Mesenchymal stem cell (in vitro differentiated cells and primary cell): Measurements from ENCODE around the gene TCTA.

Experiments
- DNase-seq: peaks from one replicate; pipeline ENCODE4 v3.0.0-alpha.2; 2013
- H2AFZ ChIP-seq: one replicate; pipeline ENCODE4 v1.6.1; 2013; ENCODE audit warnings: low read depth, mild to moderate bottlenecking, control low read depth, inconsistent platforms, low read length, moderate library complexity
- H2AK5ac ChIP-seq: 2 replicates; pipeline ENCODE4 v1.6.1; 2013; ENCODE audit warnings: low read length, moderate library complexity, mild to moderate bottlenecking, inconsistent platforms; ENCODE audit not compliant: severe bottlenecking
- H2BK120ac ChIP-seq: one replicate; pipeline ENCODE4 v1.6.1; 2013; ENCODE audit warnings: low read depth, mild to moderate bottlenecking, inconsistent platforms, low read length, moderate library complexity
- H2BK12ac ChIP-seq, 2 experiments: one replicate each; pipeline ENCODE4 v1.6.1; 2013; ENCODE audit warnings: inconsistent platforms in 2 of 2, low read length in 2 of 2, mild to moderate bottlenecking in 2 of 2, moderate library complexity in 2 of 2, control low read depth in 1 of 2
- H2BK15ac ChIP-seq: one replicate; pipeline ENCODE4 v1.6.1; 2013; ENCODE audit warnings: mild to moderate bottlenecking, low read depth, inconsistent platforms; ENCODE audit not compliant: poor library complexity, severe bottlenecking
- H2BK5ac ChIP-seq: 2 replicates; pipeline ENCODE4 v1.6.1; 2013; ENCODE audit warnings: low read depth, mild to moderate bottlenecking, low read length, control low read depth, inconsistent platforms; ENCODE audit not compliant: poor library complexity, severe bottlenecking
- H3K14ac ChIP-seq, 2 experiments: one replicate each; pipeline ENCODE4 v1.6.1; 2013; ENCODE audit warnings: inconsistent platforms in 2 of 2, low read length in 2 of 2, control low read depth in 1 of 2, mild to moderate bottlenecking in 1 of 2, moderate library complexity in 1 of 2
- H3K18ac ChIP-seq, 2 experiments: one replicate each; pipeline ENCODE4 v1.6.1; 2013; ENCODE audit warnings: inconsistent platforms in 2 of 2, low read length in 2 of 2, control low read depth in 1 of 2, low read depth in 1 of 2, mild to moderate bottlenecking in 1 of 2
- H3K23ac ChIP-seq, 2 experiments: one replicate each; pipeline ENCODE4 v1.6.1; 2013; ENCODE audit warnings: inconsistent platforms in 2 of 2, low read length in 2 of 2, mild to moderate bottlenecking in 2 of 2, moderate library complexity in 2 of 2, control low read depth in 1 of 2
- H3K27ac ChIP-seq: 2 replicates; pipeline ENCODE4 v1.5.1; 2013; ENCODE audit warnings: mild to moderate bottlenecking, moderate library complexity, low read length, control low read depth, inconsistent platforms; ENCODE audit not compliant: poor library complexity, severe bottlenecking
- H3K27me3 ChIP-seq, 2 experiments: 2 replicates each; pipeline versions ENCODE4 v1.6.1 to v1.7.0; 2013; ENCODE audit warnings: low read length in 2 of 2, mild to moderate bottlenecking in 2 of 2, moderate library complexity in 2 of 2, control low read depth in 1 of 2, inconsistent platforms in 1 of 2; ENCODE audit not compliant: control insufficient read depth in 1 of 2, insufficient read depth in 1 of 2
- H3K36me3 ChIP-seq, 2 experiments: 2 replicates each; pipeline versions ENCODE4 v1.6.1 to v1.7.0; 2013; ENCODE audit warnings: low read length in 2 of 2, control low read depth in 1 of 2, inconsistent platforms in 1 of 2, low read depth in 1 of 2, mild to moderate bottlenecking in 1 of 2; ENCODE audit not compliant: insufficient read depth in 2 of 2, control insufficient read depth in 1 of 2
- H3K4ac ChIP-seq, 2 experiments: one replicate each; pipeline ENCODE4 v1.6.1; 2013; ENCODE audit warnings: inconsistent platforms in 2 of 2, low read length in 2 of 2, mild to moderate bottlenecking in 2 of 2, moderate library complexity in 2 of 2, control low read depth in 1 of 2, low read depth in 1 of 2
- H3K4me1 ChIP-seq: 2 replicates; pipeline ENCODE4 v1.6.1; 2013; ENCODE audit warnings: low read depth, low read length, control low read depth; ENCODE audit not compliant: control insufficient read depth, insufficient read depth
- H3K4me2 ChIP-seq: 2 replicates; pipeline ENCODE4 v1.6.1; 2013; ENCODE audit warnings: low read length, mild to moderate bottlenecking, inconsistent platforms; ENCODE audit not compliant: poor library complexity, severe bottlenecking
- H3K4me3 ChIP-seq, 2 experiments: 2 replicates each; pipeline versions ENCODE4 v1.5.1 to v1.7.0; 2013; ENCODE audit warnings: low read length in 2 of 2, mild to moderate bottlenecking in 2 of 2, control low read depth in 1 of 2, low read depth in 1 of 2; ENCODE audit not compliant: insufficient read depth in 1 of 2
- H3K79me1 ChIP-seq: replicated peaks from 2 replicates; pipeline ENCODE4 v1.6.1; 2013; ENCODE audit warnings: mild to moderate bottlenecking, control low read depth, low read length, inconsistent platforms; ENCODE audit not compliant: poor library complexity, severe bottlenecking
- H3K9ac ChIP-seq: 2 replicates; pipeline ENCODE4 v1.7.0; 2013; ENCODE audit warnings: mild to moderate bottlenecking, low read length, moderate library complexity
- H3K9me3 ChIP-seq: 2 replicates; pipeline ENCODE4 v1.7.0; 2013; ENCODE audit warnings: mild to moderate bottlenecking, low read length; ENCODE audit not compliant: control insufficient read depth
- H4K8ac ChIP-seq: one replicate; pipeline ENCODE4 v1.6.1; 2013; ENCODE audit warnings: inconsistent platforms, mild to moderate bottlenecking, low read length, moderate library complexity
- H4K91ac ChIP-seq: one replicate; pipeline ENCODE4 v1.6.1; 2013; ENCODE audit warnings: mild to moderate bottlenecking, low read length, inconsistent platforms
- WGBS: methylation state at CpG from one replicate; pipeline ENCODE4 v1.1.7; 2013; ENCODE audit warnings: mixed read lengths; 5-methylcytosine and 5-hydroxymethylcytosine counted together

Gene TCTA

DNA sequence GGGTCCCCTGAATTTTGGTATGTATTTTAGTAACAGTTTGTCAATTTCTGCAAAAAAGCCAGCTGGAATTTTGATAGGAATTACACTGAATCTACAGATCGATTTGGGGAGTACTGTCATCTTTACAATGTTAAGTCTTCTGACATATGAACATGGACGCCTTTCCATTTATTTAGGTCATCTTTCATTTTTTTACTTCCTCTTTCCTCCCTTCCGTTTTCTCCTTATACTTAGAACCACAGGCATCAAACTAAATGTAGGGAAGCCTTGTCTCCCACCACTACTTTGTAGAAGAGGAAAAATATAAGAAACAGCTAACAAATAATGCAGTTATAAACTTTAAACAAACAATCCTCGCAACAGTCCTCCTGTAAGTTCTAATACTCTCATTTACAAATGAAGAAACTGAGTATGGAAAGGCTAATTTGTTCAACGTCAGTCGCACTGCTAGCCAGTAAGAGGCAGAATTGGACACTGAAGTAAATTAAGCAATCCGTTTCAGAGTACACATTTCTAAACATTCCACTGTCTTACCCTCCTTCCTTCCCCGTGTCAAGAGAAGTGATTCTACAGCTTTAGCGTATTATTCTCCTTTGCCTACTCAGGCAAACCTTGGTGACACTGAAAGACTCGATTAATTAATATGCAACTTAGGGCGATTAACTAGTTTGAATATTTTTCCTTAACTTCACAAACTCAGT is 26.0 kb upstream of the TCTA start:
- Histone ChIP-seq H4K91ac (no peak overlapping the region), H3K4me2 (no peak overlapping the region), H3K23ac (no peak overlapping the region), H3K4me3 (no peak overlapping the region), H3K27ac (no peak overlapping the region), H3K4ac (no peak overlapping the region), H3K27me3 (no peaks in the 10 kb centered on the region), H3K36me3 (peaks cover 10 to 12% of the 10 kb centered on the region in 2 experiments), H3K9ac (no peak overlapping the region), H2AK5ac (no peak overlapping the region), H2BK15ac (no peak overlapping the region), H3K18ac (no peak overlapping the region), H3K9me3 (no peaks in the 10 kb centered on the region), H3K79me1 (no peaks in the 10 kb centered on the region), H2BK5ac (no peak overlapping the region), H2BK120ac (no peak overlapping the region), H2BK12ac (no peak overlapping the region), H3K4me1 (peaks cover 4% of the 10 kb centered on the region), H4K8ac (no peak overlapping the region), H2AFZ (no peak overlapping the region), H3K14ac (no peak overlapping the region)
- DNase-seq, result no peak
- 90% methylated on average over 9 of the region's 11 CpGs for WGBS

DNA sequence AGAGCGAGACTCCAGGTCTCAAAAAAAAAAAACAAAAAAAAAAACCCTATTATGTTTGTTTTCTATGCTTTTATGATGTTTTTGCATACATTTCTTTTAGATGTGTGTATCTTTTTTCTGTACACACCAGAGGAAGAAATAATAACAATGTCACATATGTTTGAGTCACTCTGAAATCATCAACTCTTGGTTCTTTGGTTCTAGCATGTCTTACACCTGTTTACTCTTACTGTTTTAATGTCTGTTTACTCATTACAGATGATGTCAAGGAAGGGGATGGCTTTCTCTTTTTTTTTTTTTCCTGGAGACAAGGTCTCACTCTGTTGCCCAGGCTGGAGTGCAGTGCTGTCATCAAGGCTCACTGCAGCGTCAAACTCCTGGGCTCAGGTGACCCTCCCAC is 24.5 kb upstream of the TCTA start:
- Histone ChIP-seq H3K14ac (no peak overlapping the region), H3K9me3 (no peaks in the 10 kb centered on the region), H2BK120ac (no peak overlapping the region), H3K9ac (no peak overlapping the region), H3K4ac (no peak overlapping the region), H2AK5ac (no peak overlapping the region), H2BK12ac (no peak overlapping the region), H3K27ac (no peak overlapping the region), H3K23ac (peak overlapping the region in 1 of 2 experiments; percentile 2), H3K79me1 (no peaks in the 10 kb centered on the region), H3K4me2 (no peak overlapping the region), H2AFZ (no peak overlapping the region), H2BK5ac (no peak overlapping the region), H4K91ac (no peak overlapping the region), H3K18ac (no peak overlapping the region), H2BK15ac (no peak overlapping the region), H3K36me3 (peaks cover 5 to 8% of the 10 kb centered on the region in 2 experiments), H3K27me3 (no peaks in the 10 kb centered on the region), H4K8ac (no peak overlapping the region), H3K4me3 (no peak overlapping the region), H3K4me1 (peaks cover 4% of the 10 kb centered on the region)
- WGBS, result 100% methylated on average over 1 of the region's 2 CpGs
- peak; percentile 60 for DNase-seq

DNA sequence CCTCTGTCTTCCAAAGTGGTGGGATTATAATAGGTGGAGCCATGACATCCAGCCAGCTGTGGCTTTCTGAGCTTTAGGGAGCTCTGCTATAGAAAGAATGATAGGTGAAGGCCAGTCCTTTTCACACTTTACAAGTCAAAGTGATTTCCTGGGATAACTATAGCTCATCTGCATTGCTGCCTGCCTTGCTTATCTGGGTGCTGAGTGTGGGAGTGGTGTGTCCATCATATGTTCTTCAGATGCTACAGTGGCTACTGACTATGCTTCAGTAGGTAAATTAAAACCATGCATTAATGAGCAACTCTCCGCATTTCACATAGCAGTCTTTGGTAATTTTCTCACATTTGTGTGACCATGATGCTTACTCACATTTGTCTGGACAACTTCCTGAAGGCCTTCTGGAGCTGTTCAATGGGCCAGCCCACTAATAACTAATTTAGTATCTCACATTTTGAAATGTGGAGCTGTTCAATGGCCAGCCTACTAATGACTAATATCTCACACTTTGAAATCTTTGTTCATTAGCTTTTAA is 23.9 kb upstream of the TCTA start:
- Histone ChIP-seq H3K4me1 (peaks cover 4% of the 10 kb centered on the region), H3K79me1 (no peaks in the 10 kb centered on the region), H3K4me3 (no peak overlapping the region), H2BK15ac (no peak overlapping the region), H3K36me3 (peaks cover 6 to 7% of the 10 kb centered on the region in 2 experiments), H3K27ac (no peak overlapping the region), H4K91ac (no peak overlapping the region), H2AFZ (no peak overlapping the region), H3K4me2 (no peak overlapping the region), H3K9ac (no peak overlapping the region), H3K14ac (no peak overlapping the region), H2BK12ac (no peak overlapping the region), H3K23ac (no peak overlapping the region), H3K27me3 (no peaks in the 10 kb centered on the region), H2BK120ac (no peak overlapping the region), H2BK5ac (no peak overlapping the region), H3K18ac (no peak overlapping the region), H4K8ac (no peak overlapping the region), H3K9me3 (no peaks in the 10 kb centered on the region), H2AK5ac (no peak overlapping the region), H3K4ac (no peak overlapping the region)
- WGBS, result 86% methylated on average over 1 of the region's 1 CpG
- peak; percentile 23 for DNase-seq

DNA sequence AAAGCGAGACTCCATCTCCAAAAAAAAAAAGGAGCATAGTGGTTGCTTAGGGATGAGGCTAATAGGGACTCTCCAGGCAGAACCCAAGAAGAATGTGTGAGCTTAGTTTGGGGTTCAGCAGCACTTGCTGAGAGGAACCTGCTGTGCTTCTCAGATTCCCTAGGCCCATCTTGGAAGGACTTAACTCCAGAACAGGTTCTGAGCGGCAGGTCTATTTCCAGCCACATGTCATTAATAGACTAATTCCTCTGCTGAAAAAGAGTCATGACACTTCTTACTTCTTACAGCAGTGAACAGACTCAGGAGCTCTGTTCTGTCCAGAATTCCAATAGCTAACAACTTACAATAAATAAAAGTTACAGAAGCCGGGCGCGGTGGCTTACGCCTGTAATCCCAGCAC is 22.9 kb upstream of the TCTA start:
- Histone ChIP-seq H2BK12ac (no peak overlapping the region), H2BK5ac (no peak overlapping the region), H2BK120ac (no peak overlapping the region), H3K9ac (no peak overlapping the region), H3K27me3 (no peaks in the 10 kb centered on the region), H3K9me3 (no peaks in the 10 kb centered on the region), H4K8ac (peak overlapping the region; percentile 13), H3K18ac (no peak overlapping the region), H4K91ac (no peak overlapping the region), H3K4me3 (no peak overlapping the region), H3K4me2 (no peak overlapping the region), H3K14ac (no peak overlapping the region), H3K79me1 (no peaks in the 10 kb centered on the region), H3K4me1 (peaks cover 1% of the 10 kb centered on the region), H3K4ac (no peak overlapping the region), H2AK5ac (no peak overlapping the region), H2AFZ (no peak overlapping the region), H3K36me3 (peaks cover 6 to 7% of the 10 kb centered on the region in 2 experiments), H3K27ac (no peak overlapping the region), H3K23ac (no peak overlapping the region), H2BK15ac (no peak overlapping the region)
- DNase-seq, result no peak
- 100% methylated on average over 6 of the region's 6 CpGs for WGBS
